ENCODE results near the gene RPL39.

GRCh38 chrX:119738742-119739141, 52.7 kb downstream of the RPL39 start:
- TF ChIP-seq POLR2AphosphoS5 (IDR thresholded peaks at IDR 0.05; ENCODE audit: low read length): no peak
- no peak for TF ChIP-seq ZBTB33 (IDR thresholded peaks at IDR 0.05)
- no peak for TF ChIP-seq STAT1 (conservative IDR thresholded peaks at IDR 0.05)
- no peak for TF ChIP-seq EP300 (IDR thresholded peaks at IDR 0.05; ENCODE audit: borderline replicate concordance in 1 of 2, control insufficient read depth in 1 of 2, low read depth in 2 of 2, low read length in 2 of 2)
- no peak for TF ChIP-seq NBN (IDR thresholded peaks at IDR 0.05)
- TF ChIP-seq POLR2A (IDR thresholded peaks at IDR 0.05; ENCODE audit: low read depth, low read length): no peak
- no peak for TF ChIP-seq EZH2 (IDR thresholded peaks at IDR 0.05; ENCODE audit: borderline replicate concordance, control insufficient read depth, low read depth, low read length)
- TF ChIP-seq FOS (IDR thresholded peaks at IDR 0.05; ENCODE audit: borderline replicate concordance, extremely low read depth, insufficient read length): no peak
